BLaER1 (cell line): ENCODE measurements around the gene ZC3H7B.
A peak's percentile ranks its signal among the peaks of the same experiment; 100 is the strongest.

Experiments
- H3K27ac ChIP-seq: shearing (Covaris generic); formaldehyde crosslinking; 2 replicates; pipeline ENCODE4 v1.8.1; 2022
- H3K27me3 ChIP-seq: shearing (Covaris generic); formaldehyde crosslinking; 2 replicates; pipeline ENCODE4 v1.8.1; 2022
- H3K36me3 ChIP-seq: shearing (Covaris generic); formaldehyde crosslinking; 2 replicates; pipeline ENCODE4 v1.8.1; 2022
- H3K4me1 ChIP-seq: shearing (Covaris generic); formaldehyde crosslinking; 2 replicates; pipeline ENCODE4 v1.8.1; 2022
- H3K4me2 ChIP-seq: shearing (Covaris generic); formaldehyde crosslinking; 2 replicates; pipeline ENCODE4 v1.8.1; 2022
- H3K4me3 ChIP-seq: shearing (Covaris generic); formaldehyde crosslinking; 2 replicates; pipeline ENCODE4 v1.8.1; 2022
- H3K9ac ChIP-seq: shearing (Covaris generic); formaldehyde crosslinking; 2 replicates; pipeline ENCODE4 v1.8.1; 2022
- H3K9me3 ChIP-seq: shearing (Covaris generic); formaldehyde crosslinking; 2 replicates; pipeline ENCODE4 v1.8.1; 2022
- H4K20me1 ChIP-seq: shearing (Covaris generic); formaldehyde crosslinking; 2 replicates; pipeline ENCODE4 v1.8.1; 2022
- Cebpa-rat ChIP-seq: shearing (Covaris generic); IDR thresholded peaks from 2 replicates; pipeline ENCODE4 v1.8.1; 2022

The ZC3H7B gene

GRCh38 chr22:41406410-41406809 lies 105.1 kb downstream of the ZC3H7B start:
- Histone ChIP-seq H3K4me3 (no peak overlapping the region), H3K27ac (no peak overlapping the region), H3K4me1 (peaks cover 73% of the 10 kb centered on the region)

DNA sequence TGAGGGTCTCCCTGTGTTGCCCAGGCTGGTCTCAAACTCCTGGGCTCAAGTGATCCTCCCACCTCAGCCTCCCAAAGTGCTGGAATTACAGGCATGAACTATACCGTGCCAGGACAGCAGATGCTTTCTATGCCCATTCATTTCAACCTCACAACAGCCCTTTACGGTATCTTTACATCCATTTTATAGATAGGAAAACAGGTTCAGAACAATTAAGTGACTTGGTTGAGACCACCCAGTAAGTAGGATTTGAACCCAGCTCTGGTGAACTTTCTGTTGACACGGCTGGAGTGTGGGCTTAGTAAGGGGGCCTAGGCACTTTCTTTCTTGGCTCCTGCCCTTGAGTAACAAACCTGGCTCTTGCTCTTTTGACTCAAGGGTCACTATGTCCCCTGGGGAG lies 106.1 kb downstream of the ZC3H7B start:
- peak overlapping the region; percentile 36 for H3K4me2 ChIP-seq
- H3K9ac ChIP-seq, result no peak overlapping the region
- no peak overlapping the region for H3K4me3 ChIP-seq
- H3K4me1 ChIP-seq, result peaks cover 73% of the 10 kb centered on the region
- no peaks in the 10 kb centered on the region for H3K9me3 ChIP-seq
- no peaks in the 10 kb centered on the region for H4K20me1 ChIP-seq
- H3K27me3 ChIP-seq, result no peaks in the 10 kb centered on the region
- no peak for TF ChIP-seq Cebpa-rat
- no peaks in the 10 kb centered on the region for H3K36me3 ChIP-seq
- no peak overlapping the region for H3K27ac ChIP-seq

More at GRCh38 chr22:41406410-41406809, 105.1 kb downstream of the ZC3H7B start:
- TF ChIP-seq Cebpa-rat, result no peak
- Histone ChIP-seq H3K9me3 (no peaks in the 10 kb centered on the region), H3K27me3 (no peaks in the 10 kb centered on the region), H4K20me1 (no peaks in the 10 kb centered on the region), H3K36me3 (no peaks in the 10 kb centered on the region), H3K4me2 (0 out of 2 replicates have a peak overlapping the region, but pooled peaks have one; percentile 5), H3K9ac (no peak overlapping the region)

GRCh38 chr22:41408665-41409064 lies 107.3 kb downstream of the ZC3H7B start:
- Histone ChIP-seq H3K4me1 (peaks cover 67% of the 10 kb centered on the region), H3K4me2 (peak overlapping the region; percentile 36)

More at GRCh38 chr22:41408665-41409064, 107.3 kb downstream of the ZC3H7B start:
- Histone ChIP-seq H3K27me3 (no peaks in the 10 kb centered on the region), H4K20me1 (no peaks in the 10 kb centered on the region), H3K9me3 (no peaks in the 10 kb centered on the region), H3K9ac (no peak overlapping the region), H3K36me3 (no peaks in the 10 kb centered on the region), H3K4me3 (no peak overlapping the region), H3K27ac (no peak overlapping the region)
- TF ChIP-seq Cebpa-rat, result no peak
